ENCODE results near the gene ASB2. TPM values are rescaled to one million over a fixed set of nuclear protein-coding genes. Genes with fewer than 3 reads are reported as not detected.

Gene ASB2
- polyA plus RNA-seq, 1 experiment: 0.06 TPM

- no peak overlapping the region for H3K4me3 ChIP-seq (ENCODE audit: low read depth, low read length)
- CTCF ChIA-PET: interaction anchor here (0.8 to 11.5 kb wide), 4 partner anchors 14 to 134 kb away, joined by 3 to 387 read pairs (median 4); no protein-coding TSS in a partner anchor
- H3K27me3 ChIP-seq (ENCODE audit: control insufficient read depth, insufficient read depth, low read length): peaks cover 5% of the 10 kb centered on the region
- POLR2A ChIA-PET: interaction anchor here (0.6 kb wide), 1 partner anchor 88 kb away, joined by 3 read pairs; no protein-coding TSS in a partner anchor
- no peak for DNase-seq (ENCODE audit: low read depth)
- H3K36me3 ChIP-seq (ENCODE audit: control insufficient read depth, insufficient read depth, low read length): no peaks in the 10 kb centered on the region
- TF ChIP-seq, protein P1, sequence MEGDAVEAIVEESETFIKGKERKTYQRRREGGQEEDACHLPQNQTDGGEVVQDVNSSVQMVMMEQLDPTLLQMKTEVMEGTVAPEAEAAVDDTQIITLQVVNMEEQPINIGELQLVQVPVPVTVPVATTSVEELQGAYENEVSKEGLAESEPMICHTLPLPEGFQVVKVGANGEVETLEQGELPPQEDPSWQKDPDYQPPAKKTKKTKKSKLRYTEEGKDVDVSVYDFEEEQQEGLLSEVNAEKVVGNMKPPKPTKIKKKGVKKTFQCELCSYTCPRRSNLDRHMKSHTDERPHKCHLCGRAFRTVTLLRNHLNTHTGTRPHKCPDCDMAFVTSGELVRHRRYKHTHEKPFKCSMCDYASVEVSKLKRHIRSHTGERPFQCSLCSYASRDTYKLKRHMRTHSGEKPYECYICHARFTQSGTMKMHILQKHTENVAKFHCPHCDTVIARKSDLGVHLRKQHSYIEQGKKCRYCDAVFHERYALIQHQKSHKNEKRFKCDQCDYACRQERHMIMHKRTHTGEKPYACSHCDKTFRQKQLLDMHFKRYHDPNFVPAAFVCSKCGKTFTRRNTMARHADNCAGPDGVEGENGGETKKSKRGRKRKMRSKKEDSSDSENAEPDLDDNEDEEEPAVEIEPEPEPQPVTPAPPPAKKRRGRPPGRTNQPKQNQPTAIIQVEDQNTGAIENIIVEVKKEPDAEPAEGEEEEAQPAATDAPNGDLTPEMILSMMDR (IDR thresholded peaks at IDR 0.05; ENCODE audit: insufficient read depth, low read depth, low read length): no peak
Observed at GRCh38 chr14:93997916-93998870, 21.8 kb upstream of the ASB2 start.

DNA sequence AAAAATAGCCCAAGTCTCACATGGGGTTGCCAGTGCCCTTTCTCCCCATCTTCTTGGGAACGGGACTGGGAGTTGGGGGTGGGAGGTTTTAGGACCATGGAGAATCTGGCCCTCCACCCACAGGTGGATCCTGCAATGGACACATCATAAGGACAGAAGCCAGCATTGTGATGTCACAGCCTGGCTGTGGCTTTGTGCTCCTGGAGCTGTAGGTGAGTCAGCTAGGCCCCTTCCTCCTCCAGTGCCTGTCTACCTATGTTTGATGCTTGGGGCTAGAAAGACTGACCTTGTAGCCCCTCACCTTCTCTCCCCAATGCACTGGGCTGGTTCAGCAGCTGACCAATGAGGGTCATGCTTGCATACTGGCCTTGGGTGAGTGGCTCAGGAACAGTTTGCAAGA is 20.7 kb upstream of the ASB2 start, which contains the start of gene CCDC197:
Gene CCDC197 (plus strand): TSS at position 220 of the 400 bp plus-strand sequence. CDS start 831 bp downstream, outside the sequence.
- no peak for DNase-seq (ENCODE audit: low read depth)
- TF ChIP-seq, protein P1 (IDR thresholded peaks at IDR 0.05; ENCODE audit: insufficient read depth, low read depth, low read length): no peak
- CTCF ChIA-PET: interaction anchor here (0.8 to 11.5 kb wide), 4 partner anchors 13 to 135 kb away, joined by 3 to 387 read pairs (median 4); no protein-coding TSS in a partner anchor
- H3K4me3 ChIP-seq (ENCODE audit: low read depth, low read length): no peak within 1 kb of the TSS
- H3K27me3 ChIP-seq (ENCODE audit: control insufficient read depth, insufficient read depth, low read length): peaks cover 7% of the 10 kb centered on the region
- H3K36me3 ChIP-seq (ENCODE audit: control insufficient read depth, insufficient read depth, low read length): no peaks in the 10 kb centered on the region
- POLR2A ChIA-PET: interaction anchor here (0.6 kb wide), 1 partner anchor 87 kb away, joined by 3 read pairs; no protein-coding TSS in a partner anchor

- CTCF ChIA-PET: interaction anchor here (11.5 kb wide), 1 partner anchor 56 kb away, joined by 387 read pairs; no protein-coding TSS in a partner anchor
- TF ChIP-seq, protein P1 (IDR thresholded peaks at IDR 0.05; ENCODE audit: insufficient read depth, low read depth, low read length): no peak
- no peak for DNase-seq (ENCODE audit: low read depth)
- H3K27me3 ChIP-seq (ENCODE audit: control insufficient read depth, insufficient read depth, low read length): peaks cover 4% of the 10 kb centered on the region; the same call in 1 of the 2 replicates
- no peaks in the 10 kb centered on the region for H3K36me3 ChIP-seq (ENCODE audit: control insufficient read depth, insufficient read depth, low read length)
- POLR2A ChIA-PET: no interaction called here
- no peak overlapping the region for H3K4me3 ChIP-seq (ENCODE audit: low read depth, low read length)
Observed at GRCh38 chr14:93996130-93996695, 19.8 kb upstream of the ASB2 start.

GRCh38 chr14:93994919-93995682 is 18.7 kb upstream of the ASB2 start:
- ChIA-PET POLR2A (no interaction called here), CTCF (interaction anchor here (0.8 to 11.5 kb wide), 6 partner anchors 9 to 62 kb away, joined by 3 to 387 read pairs (median 4); no protein-coding TSS in a partner anchor)
- H3K36me3 ChIP-seq (ENCODE audit: control insufficient read depth, insufficient read depth, low read length): no peaks in the 10 kb centered on the region
- TF ChIP-seq, protein P1 (IDR thresholded peaks at IDR 0.05; ENCODE audit: insufficient read depth, low read depth, low read length): no peak
- DNase-seq (ENCODE audit: low read depth): no peak
- H3K4me3 ChIP-seq (ENCODE audit: low read depth, low read length): no peak overlapping the region
- peaks cover 4% of the 10 kb centered on the region; the same call in 1 of the 2 replicates for H3K27me3 ChIP-seq (ENCODE audit: control insufficient read depth, insufficient read depth, low read length)
